ENCODE data around the gene CREG1.

CREG1 gene

DNA sequence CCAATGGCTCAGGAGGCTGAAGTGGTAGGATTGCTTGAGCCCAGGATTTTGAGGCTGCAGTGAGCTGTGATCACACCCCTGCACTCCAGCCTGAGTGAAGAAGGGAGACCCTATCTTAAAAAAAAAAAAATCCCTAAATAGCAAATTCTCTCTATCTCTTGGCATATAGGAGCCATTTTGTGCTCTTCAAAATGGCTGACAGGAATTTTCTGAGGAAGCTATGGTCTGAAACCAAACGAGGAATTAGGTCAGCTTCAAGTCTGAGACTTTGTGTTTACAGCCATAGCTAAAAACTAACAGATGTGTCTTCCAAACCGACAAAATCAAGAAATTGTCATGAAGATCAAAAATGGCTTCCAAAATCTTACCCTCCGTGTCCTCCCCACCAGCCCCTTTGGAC, 45.8 kb downstream of the CREG1 start:
- no peak for DNase-seq (ENCODE audit: low read depth in 2 of 2)

GRCh38 chr1:167504467-167504827, 49.1 kb downstream of the CREG1 start:
- DNase-seq (ENCODE audit: low read depth in 2 of 2): no peak

DNA sequence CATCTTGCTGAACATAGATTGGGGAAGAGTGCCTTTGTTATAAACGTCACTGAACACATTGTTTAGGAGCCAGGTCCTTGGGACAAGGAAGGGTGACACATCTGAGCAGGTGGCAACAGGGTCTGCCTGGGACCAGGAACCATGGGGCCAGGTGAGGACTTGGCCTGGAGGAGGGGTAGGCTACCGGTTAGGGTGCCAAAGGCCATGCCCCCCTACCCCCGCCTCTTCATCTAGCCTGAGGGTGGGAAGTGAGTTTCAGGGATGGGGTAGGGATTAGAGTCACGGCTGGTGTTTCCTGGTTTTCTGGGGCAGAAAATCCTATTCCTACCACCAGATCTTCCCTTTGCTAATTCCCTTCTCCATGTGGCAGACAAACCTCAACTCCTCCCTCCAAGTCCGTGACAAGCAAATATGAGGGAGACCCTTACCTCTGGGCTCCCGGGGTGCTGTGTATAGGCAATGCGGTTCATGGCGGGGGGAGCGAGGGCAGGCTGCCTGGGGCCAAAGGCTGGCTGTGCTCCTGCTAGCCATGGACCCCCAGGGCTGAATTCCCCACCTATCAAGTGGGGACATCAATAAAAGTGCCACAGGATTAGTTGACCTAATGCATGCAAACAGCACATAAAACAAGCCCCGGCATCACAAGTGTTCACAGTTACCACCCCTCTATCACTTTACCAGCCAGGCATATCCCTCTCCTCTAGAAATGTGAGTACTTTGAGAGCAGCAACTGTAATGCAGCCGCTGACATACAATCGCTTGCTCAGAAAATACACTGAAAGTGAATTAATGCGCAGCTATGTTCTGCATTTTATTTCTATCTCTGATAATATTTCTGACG, 49.7 kb downstream of the CREG1 start:
- no peak for DNase-seq (ENCODE audit: low read depth in 2 of 2)

DNA sequence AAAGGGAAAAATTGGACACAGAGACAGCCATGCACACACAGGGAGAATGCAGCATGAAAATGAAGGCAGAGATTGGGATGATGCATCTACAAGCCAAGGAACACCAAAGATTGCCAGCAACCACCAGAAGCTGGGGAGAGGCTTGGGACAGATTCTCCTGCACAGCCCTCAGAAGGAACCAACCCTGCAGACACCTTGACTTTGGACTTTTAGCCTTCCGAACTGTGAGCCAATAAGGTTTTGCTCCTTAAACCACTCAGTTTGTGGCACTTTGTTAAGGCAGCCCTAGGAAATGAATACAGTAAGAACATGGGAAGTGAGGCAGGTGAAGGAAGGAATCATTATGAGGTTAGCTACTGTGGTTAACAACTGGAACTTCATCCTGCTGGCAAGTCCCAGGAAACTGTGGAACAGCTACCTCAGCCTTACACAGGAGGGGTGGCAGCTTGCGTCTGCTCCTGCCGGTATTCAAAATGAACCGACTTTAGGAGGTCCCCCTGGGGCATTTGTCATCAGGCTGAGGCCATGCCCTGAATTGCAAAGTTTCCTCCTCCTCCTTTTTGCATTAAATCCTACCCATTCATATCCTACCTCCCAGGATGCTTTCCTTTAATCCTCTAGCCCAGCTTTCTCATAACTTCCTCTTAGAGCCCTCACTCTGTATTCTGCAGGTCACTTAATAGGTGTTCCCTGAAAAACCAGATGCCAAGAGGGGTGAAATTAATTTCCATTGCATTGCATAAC, 50.7 kb downstream of the CREG1 start:
- no peak for DNase-seq (ENCODE audit: low read depth in 2 of 2)

DNA sequence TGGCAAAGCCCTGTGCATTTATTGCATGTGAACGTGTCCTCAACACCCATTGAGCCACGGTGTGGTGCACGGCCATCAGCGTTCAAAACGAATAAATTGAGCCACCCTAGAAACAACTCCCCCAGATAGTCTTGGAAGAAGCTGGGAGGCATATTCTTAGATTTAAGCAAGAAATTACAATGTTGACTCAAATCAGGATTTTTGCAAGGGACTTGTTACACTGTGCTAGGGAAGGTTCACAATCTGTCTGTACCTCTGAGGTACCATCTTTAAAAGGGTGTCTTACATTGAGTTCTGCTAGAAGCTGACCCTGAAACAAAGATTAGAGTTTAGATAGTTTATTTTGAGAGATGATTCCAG, 51.4 kb downstream of the CREG1 start:
- DNase-seq (ENCODE audit: low read depth in 2 of 2): no peak

- no peak for DNase-seq (ENCODE audit: low read depth in 2 of 2)
These were observed 51.9 kb downstream of the CREG1 start for GRCh38 chr1:167501515-167502191.

- DNase-seq (ENCODE audit: low read depth in 2 of 2): no peak
These were observed 53.2 kb downstream of the CREG1 start for GRCh38 chr1:167500283-167500860.

DNA sequence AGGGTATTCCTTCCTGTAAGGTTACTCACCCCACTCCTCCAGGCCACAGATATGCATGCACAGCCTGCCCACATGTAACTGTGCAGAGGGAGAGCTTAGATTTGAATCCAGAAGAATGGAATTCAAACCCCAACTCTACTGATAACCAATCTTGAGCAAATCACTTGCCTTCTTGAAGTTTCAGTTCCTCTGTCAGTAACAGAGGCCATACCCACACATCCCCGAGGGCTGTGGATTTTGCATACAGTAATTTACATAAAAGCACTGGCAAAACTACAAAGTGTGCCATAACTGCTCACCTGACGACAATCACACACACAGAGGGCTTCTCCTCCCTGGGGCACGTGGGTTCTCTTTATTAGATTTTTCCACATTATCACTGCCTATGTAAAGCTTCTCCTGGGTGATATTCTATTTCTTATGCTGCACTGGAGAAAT, 53.9 kb downstream of the CREG1 start:
- no peak for DNase-seq (ENCODE audit: low read depth in 2 of 2)

GRCh38 chr1:167499106-167499505, 54.5 kb downstream of the CREG1 start:
- DNase-seq (ENCODE audit: low read depth in 2 of 2): no peak

DNA sequence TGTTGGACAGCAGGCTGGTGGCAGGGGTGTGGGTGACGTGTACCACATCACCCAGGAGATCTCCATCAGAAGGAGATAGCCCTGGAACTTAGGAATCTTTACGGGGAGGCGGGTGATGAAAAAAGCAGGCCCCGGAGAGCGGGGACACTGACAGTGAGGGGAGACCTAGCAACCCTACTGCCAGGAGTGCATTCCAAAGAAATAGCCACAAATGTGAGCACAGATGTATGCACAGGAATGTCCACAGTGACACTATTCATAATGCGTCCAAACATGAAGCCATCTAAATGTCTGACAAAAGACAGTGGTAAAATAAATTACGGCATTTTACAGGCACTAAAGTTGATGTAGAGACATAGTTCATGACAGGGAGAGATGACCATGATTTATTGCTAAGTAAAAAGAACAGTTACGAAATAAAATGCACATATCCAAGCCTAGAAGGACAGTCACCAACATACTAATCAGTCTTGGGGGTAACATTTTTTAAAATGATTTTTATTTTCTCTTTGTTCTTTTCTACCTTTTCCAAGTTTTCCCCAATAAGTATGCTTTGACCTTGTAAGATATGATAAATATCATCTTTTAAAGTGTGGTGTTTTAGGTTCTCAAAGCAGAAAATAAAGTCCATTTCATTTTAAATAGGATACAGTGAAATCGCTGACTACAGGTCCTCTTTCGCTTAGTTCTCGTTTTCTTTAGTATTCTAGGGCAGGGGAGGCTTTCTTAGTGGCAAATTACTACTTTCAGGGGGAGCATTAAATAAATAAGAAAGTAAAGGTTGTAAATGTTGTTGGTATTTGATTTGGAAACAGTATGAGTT, 56.6 kb downstream of the CREG1 start:
- DNase-seq (ENCODE audit: low read depth in 2 of 2): no peak

GRCh38 chr1:167493372-167493771, 60.2 kb downstream of the CREG1 start:
- no peak for DNase-seq (ENCODE audit: low read depth in 2 of 2)

DNA sequence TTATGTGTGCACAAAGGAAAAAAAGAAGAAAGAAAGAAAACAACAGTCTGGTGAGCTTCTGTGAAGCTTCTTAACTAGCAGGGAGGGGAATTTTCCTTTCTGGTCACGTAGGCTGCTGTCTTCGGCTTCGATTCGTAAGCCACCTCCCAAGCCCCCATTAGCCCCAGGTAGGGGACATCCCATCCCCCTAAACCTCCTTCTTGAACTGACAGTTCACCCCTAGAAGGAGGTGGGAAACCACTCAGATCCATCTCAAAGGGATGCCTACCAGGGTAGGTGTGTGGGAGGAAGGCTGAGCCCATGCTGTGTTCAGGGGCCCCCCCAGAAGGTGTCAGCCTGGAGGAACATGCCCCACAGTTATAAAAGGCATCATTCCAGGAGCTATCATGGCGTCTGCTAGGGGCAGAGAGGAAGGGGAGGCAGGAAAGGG, 61.1 kb downstream of the CREG1 start:
- DNase-seq (ENCODE audit: low read depth in 2 of 2): no peak

GRCh38 chr1:167491586-167492461, 61.7 kb downstream of the CREG1 start:
- DNase-seq (ENCODE audit: low read depth in 2 of 2): no peak
